Testis (tissue), 3 donors: Measurements from ENCODE around the gene PLBD2. TPM values are rescaled to one million over a fixed set of nuclear protein-coding genes. Genes with fewer than 3 reads are reported as not detected.

Source experiments
- DNase-seq: peaks from one replicate; pipeline ENCODE4 v3.0.0-alpha.2; 2019
- H3K27ac ChIP-seq, 2 donors: fragments of 200-600 bp; sonication (generic); one replicate each; pipeline ENCODE4 v1.5.1; 2019
- H3K27me3 ChIP-seq: fragments of 200-600 bp; sonication (generic); one replicate; pipeline ENCODE4 v1.5.1; 2019
- H3K36me3 ChIP-seq: fragments of 200-600 bp; sonication (generic); one replicate; pipeline ENCODE4 v1.5.1; 2017; ENCODE audit warnings: low read depth; ENCODE audit errors: missing control alignments
- H3K4me1 ChIP-seq: fragments of 200-600 bp; sonication (generic); one replicate; pipeline ENCODE4 v1.5.1; 2019
- H3K4me3 ChIP-seq, 2 donors: fragments of 200-600 bp; sonication (generic); one replicate each; pipeline ENCODE4 v1.5.1; 2017 to 2019
- H3K9me3 ChIP-seq: fragments of 200-600 bp; sonication (generic); one replicate; pipeline ENCODE4 v1.5.1; 2017
- POLR2A ChIP-seq: fragments of 450-650 bp; IDR thresholded peaks from one replicate; pipeline ENCODE4 v1.6.1; 2017; ENCODE audit warnings: antibody characterized with exemption, mild to moderate bottlenecking, moderate library complexity
- WGBS, 2 donors: methylation state at CpG; one replicate each; pipeline ENCODE4 v1.1.5; 2018; 5-methylcytosine and 5-hydroxymethylcytosine counted together
- intact Hi-C: fragments of 100-400 bp; cut with DNase I; formaldehyde crosslinking; loops from one replicate; pipeline ENCODE4 v1.15.1; 2023; ENCODE audit warnings: low total_unique reads
- polyA plus RNA-seq: library from polyadenylated mRNA; stranded (reverse); fragments of 350-450 nt; fragmentation: Illumina TruSeq; extraction: RNeasy Lipid Tissue Mini Kit (QIAGEN cat#74804); gene quantifications from one replicate; pipeline ENCODE4 v1.2.3, GENCODE V29; 2014; ENCODE audit warnings: low read depth, low replicate concordance; ENCODE audit not compliant: insufficient read depth
- total RNA-seq, 2 donors: library from RNA; depleted of rRNA; stranded (reverse); fragments of >200 nt; gene quantifications; one replicate each; pipeline ENCODE4 v1.2.3, GENCODE V29; 2016
- TF ChIP-seq, protein P1 (sequence below), 3 experiments: fragments of 450-650 bp in 2 of 3; fragments of 200-600 bp in 1 of 3; sonication (generic) in 1 of 3; IDR thresholded peaks; one replicate each; pipeline ENCODE4 v1.5.1; 2016 to 2019; ENCODE audit warnings: antibody characterized with exemption in 3 of 3, mild to moderate bottlenecking in 2 of 3, moderate library complexity in 1 of 3

The PLBD2 gene
- total and polyA plus RNA-seq, 3 donors from 2014 or later = 110 to 126 (median 120) TPM

DNA sequence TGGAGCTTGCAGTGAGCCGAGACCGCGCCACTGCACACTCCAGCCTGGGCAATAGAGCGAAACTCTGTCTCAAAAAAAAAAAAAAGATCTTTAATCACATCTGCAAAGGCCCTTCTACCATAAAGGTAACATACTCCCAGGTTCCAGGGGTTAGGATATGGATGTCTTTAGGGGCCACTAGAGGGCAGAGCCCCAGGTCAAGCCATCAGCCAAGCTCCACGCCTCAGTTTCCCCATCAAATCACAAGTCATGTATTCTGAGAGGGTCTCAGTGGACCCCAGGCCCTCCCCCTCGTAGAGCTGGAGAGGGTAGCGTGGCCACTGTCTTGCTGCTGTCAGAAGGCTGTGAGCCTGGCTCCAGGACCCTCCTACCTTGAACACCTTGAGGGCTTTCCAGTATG lies 42.2 kb upstream of the PLBD2 start:
- Histone ChIP-seq H3K27ac (no peak overlapping the region), H3K4me1 (no peaks in the 10 kb centered on the region), H3K27me3 (no peaks in the 10 kb centered on the region), H3K36me3 (no peaks in the 10 kb centered on the region), H3K9me3 (no peaks in the 10 kb centered on the region), H3K4me3 (no peak overlapping the region)
- DNase-seq = no peak
- 81 to 95% methylated on average over 7 of the region's 7 CpGs for WGBS, 2 donors
- intact Hi-C loops = no loop called here
- TF ChIP-seq, protein P1, sequence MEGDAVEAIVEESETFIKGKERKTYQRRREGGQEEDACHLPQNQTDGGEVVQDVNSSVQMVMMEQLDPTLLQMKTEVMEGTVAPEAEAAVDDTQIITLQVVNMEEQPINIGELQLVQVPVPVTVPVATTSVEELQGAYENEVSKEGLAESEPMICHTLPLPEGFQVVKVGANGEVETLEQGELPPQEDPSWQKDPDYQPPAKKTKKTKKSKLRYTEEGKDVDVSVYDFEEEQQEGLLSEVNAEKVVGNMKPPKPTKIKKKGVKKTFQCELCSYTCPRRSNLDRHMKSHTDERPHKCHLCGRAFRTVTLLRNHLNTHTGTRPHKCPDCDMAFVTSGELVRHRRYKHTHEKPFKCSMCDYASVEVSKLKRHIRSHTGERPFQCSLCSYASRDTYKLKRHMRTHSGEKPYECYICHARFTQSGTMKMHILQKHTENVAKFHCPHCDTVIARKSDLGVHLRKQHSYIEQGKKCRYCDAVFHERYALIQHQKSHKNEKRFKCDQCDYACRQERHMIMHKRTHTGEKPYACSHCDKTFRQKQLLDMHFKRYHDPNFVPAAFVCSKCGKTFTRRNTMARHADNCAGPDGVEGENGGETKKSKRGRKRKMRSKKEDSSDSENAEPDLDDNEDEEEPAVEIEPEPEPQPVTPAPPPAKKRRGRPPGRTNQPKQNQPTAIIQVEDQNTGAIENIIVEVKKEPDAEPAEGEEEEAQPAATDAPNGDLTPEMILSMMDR (IDR thresholded peaks at IDR 0.05) = no peak
- TF ChIP-seq POLR2A = no peak

DNA sequence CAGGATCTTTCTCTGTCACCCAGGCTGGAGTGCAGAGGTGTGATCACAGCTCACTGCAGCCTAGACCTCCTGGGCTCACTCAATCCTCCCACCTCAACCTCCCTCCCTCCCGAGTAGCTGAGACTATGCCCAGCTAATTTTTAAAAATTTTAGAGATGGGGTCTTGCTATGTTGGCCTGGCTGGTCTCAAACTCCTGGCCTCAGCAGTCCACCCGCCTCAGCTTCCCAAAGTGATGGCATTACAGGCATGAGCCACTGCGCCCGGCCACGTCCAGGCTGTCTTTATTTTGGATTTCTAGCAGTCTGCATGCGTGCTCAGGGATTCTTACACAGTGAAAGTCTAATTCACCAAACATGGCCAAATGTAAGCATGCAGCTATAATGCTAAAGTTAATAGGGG lies 41.3 kb upstream of the PLBD2 start:
- Histone ChIP-seq H3K4me1 (no peaks in the 10 kb centered on the region), H3K9me3 (no peaks in the 10 kb centered on the region), H3K36me3 (no peaks in the 10 kb centered on the region), H3K27me3 (no peaks in the 10 kb centered on the region), H3K4me3 (no peak overlapping the region), H3K27ac (no peak overlapping the region)
- TF ChIP-seq POLR2A = no peak
- TF ChIP-seq, protein P1 (IDR thresholded peaks at IDR 0.05) = no peak
- 88 to 92% methylated on average over 6 of the region's 6 CpGs for WGBS, 2 donors
- intact Hi-C loops = no loop called here
- no peak for DNase-seq

DNA sequence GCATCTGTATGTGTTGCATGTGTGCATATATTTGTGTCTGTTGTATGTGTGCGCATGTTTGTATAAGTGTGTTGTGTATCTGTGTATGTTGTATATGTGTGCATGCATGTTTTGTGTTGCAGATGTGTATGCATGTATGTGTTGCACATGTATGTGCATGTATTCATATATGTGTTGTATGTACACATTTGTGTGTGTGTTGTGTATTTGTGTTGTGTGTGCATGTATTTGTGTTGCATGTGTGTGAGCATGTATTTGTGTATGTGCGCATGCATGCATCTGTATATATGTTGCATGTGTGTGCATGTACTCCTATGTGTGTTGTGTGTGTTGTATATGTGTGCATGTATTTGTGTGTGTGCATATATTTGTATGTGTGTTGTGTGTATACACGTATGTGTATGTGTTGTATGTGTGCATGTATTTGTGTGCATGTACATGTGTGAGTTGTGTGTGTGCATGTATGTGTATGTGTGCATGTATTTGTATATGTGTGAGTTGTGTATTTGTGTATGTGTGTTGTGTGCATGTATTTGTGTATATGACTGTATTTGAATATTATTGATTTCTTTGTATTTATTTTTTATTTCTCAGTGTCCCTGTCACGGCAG lies 40.2 kb upstream of the PLBD2 start:
- no peaks in the 10 kb centered on the region for H3K27me3 ChIP-seq
- H3K9me3 ChIP-seq = no peaks in the 10 kb centered on the region
- WGBS, 2 donors = 87 to 95% methylated on average over 4 of the region's 4 CpGs
- H3K4me3 ChIP-seq = no peak overlapping the region
- DNase-seq = no peak
- H3K36me3 ChIP-seq = no peaks in the 10 kb centered on the region
- intact Hi-C loops = no loop called here
- TF ChIP-seq, protein P1 (IDR thresholded peaks at IDR 0.05) = no peak
- no peak for TF ChIP-seq POLR2A
- H3K4me1 ChIP-seq = no peaks in the 10 kb centered on the region
- no peak overlapping the region for H3K27ac ChIP-seq

DNA sequence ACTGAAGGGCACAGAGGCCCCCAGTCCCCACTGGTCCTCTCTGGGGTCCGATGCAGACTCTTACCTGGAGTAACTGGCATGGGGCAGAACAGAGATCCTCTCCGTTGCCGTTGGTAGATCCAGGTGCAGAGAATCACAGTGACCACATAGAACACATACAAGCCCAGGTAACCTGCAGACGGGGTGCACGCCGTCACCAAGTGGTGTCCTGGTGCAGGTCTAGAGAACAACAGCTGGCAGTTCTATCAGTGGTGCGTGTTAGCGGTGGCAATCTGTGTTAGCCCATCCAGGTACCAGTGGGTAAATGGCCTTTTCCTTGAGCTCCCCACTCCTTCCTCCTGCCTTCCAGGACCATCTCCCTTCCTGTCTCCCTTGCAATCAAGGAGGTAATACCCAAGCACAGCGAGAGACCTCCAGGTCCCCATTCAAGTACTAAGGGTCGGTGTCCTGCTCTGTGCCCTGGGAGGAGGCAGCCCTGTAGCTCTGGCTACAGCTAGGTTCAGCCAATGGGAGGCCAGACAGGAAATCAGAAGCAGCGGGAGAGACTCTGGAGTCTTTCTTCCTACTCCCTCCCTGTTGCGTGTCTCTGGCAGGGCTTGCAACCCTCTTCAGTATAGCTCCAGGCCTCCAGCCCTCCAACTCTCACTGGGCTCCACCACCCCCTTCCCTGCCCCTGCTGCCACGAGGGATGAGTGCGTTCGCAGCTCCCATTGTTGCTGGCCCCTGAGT lies 39.3 kb upstream of the PLBD2 start:
- intact Hi-C loops = no loop called here
- Histone ChIP-seq H3K4me1 (no peaks in the 10 kb centered on the region), H3K27me3 (no peaks in the 10 kb centered on the region), H3K9me3 (no peaks in the 10 kb centered on the region), H3K4me3 (no peak overlapping the region), H3K36me3 (no peaks in the 10 kb centered on the region), H3K27ac (no peak overlapping the region)
- no peak for DNase-seq
- no peak for TF ChIP-seq POLR2A
- TF ChIP-seq, protein P1 (IDR thresholded peaks at IDR 0.05) = no peak
- WGBS, 2 donors = 87 to 91% methylated on average over 15 of the region's 15 CpGs

DNA sequence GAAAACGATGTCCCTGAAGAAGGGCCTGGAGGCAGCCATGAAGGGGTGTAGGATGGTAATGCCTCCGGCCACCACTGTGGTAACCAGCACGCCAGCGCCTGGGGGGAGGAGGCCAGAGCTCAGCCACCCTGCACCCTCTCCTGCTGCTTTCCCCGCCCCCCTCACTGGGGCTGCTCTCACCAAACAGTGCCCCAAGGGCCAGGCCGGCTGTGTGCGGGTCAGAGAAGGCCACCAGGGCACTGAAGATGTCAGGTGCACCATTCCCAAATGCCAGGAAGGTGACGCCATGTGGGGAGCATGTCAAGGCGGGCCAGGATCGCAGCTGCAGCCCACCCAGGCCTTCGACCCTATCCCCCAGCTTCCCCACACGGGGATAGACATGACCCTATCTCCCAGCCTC lies 38.0 kb upstream of the PLBD2 start:
- no peaks in the 10 kb centered on the region for H3K9me3 ChIP-seq
- no peaks in the 10 kb centered on the region for H3K4me1 ChIP-seq
- WGBS, 2 donors = 88% methylated on average over 12 of the region's 12 CpGs; no CpG with 5 or more reads in 1 of the 2 donors
- no peak overlapping the region for H3K27ac ChIP-seq
- DNase-seq = no peak
- no peaks in the 10 kb centered on the region for H3K27me3 ChIP-seq
- H3K4me3 ChIP-seq = no peak overlapping the region
- no peaks in the 10 kb centered on the region for H3K36me3 ChIP-seq
- intact Hi-C loops = no loop called here
- TF ChIP-seq POLR2A = no peak
- TF ChIP-seq, protein P1 (IDR thresholded peaks at IDR 0.05) = no peak
